HEK293 (cell line): ENCODE data around the gene TAAR1.

Experiments
- CTCF ChIA-PET: fragments of 350-600 bp; formaldehyde crosslinking; extraction: SDS; loops from one replicate; lab custom pipeline; 2021; ENCODE audit warnings: antibody characterized with exemption; lab: Yijun Ruan, JAX
- POLR2A ChIA-PET: fragments of 300-600 bp; formaldehyde crosslinking; extraction: SDS; loops from one replicate; lab custom pipeline; 2020; ENCODE audit warnings: antibody characterized with exemption, inconsistent platforms; lab: Yijun Ruan, JAX
- H3K27ac ChIP-seq: fragments of 200-500 bp; sonication (Bioruptor generic); 2 replicates; pipeline ENCODE4 v1.5.1; 2014; ENCODE audit warnings: low read depth, low read length, control low read depth, inconsistent platforms; ENCODE audit errors: extremely low read depth
- H3K36me3 ChIP-seq, 2 experiments: fragments of 200-500 bp in 1 of 2; sonication (Bioruptor generic) in 1 of 2; 1 replicate in 1 of 2; 2 replicates in 1 of 2; pipeline ENCODE4 v1.5.1; 2014 to 2017; ENCODE audit warnings: inconsistent platforms in 2 of 2, low read length in 2 of 2; ENCODE audit not compliant: control insufficient read depth in 2 of 2, insufficient read depth in 1 of 2
- H3K4me1 ChIP-seq: fragments of 200-500 bp; sonication (Bioruptor generic); 2 replicates; pipeline ENCODE4 v1.5.1; 2014; ENCODE audit warnings: mild to moderate bottlenecking, low read length, inconsistent platforms; ENCODE audit not compliant: control insufficient read depth, insufficient read depth
- H3K4me3 ChIP-seq: 2 replicates; pipeline ENCODE4 v1.5.1; 2011; ENCODE audit warnings: low read depth, mild to moderate bottlenecking, control low read depth, low read length, moderate library complexity
- H3K9me3 ChIP-seq: fragments of 200-500 bp; sonication (Bioruptor generic); 2 replicates; pipeline ENCODE4 v1.5.1; 2014; ENCODE audit warnings: low read depth, low read length, inconsistent platforms; ENCODE audit not compliant: control insufficient read depth, insufficient read depth
- EGR2 ChIP-seq: fragments of 450-650 bp; formaldehyde crosslinking; IDR thresholded peaks from 2 replicates; pipeline ENCODE4 v1.5.1; 2016; ENCODE audit warnings: low read depth, missing biosample characterization, missing genetic modification characterization
- GLI2 ChIP-seq: fragments of 450-650 bp; formaldehyde crosslinking; IDR thresholded peaks from 2 replicates; pipeline ENCODE4; 2017; ENCODE audit warnings: missing biosample characterization, missing genetic modification characterization, low read depth, borderline replicate concordance
- KLF9 ChIP-seq: fragments of 450-650 bp; formaldehyde crosslinking; IDR thresholded peaks from 2 replicates; pipeline ENCODE4 v1.5.1; 2016; ENCODE audit warnings: missing biosample characterization, missing genetic modification characterization, low read depth
- PRDM1 ChIP-seq: fragments of 450-650 bp; formaldehyde crosslinking; IDR thresholded peaks from 2 replicates; pipeline ENCODE4; 2016; ENCODE audit warnings: missing biosample characterization, missing genetic modification characterization
- SP7 ChIP-seq: fragments of 450-650 bp; formaldehyde crosslinking; IDR thresholded peaks from 2 replicates; pipeline ENCODE4 v1.5.1; 2016; ENCODE audit warnings: missing biosample characterization, missing genetic modification characterization
- ZEB2 ChIP-seq: fragments of 450-650 bp; formaldehyde crosslinking; IDR thresholded peaks from 2 replicates; pipeline ENCODE4 v1.5.1; 2016; ENCODE audit warnings: missing biosample characterization, missing genetic modification characterization
- ZFHX2 ChIP-seq: fragments of 450-650 bp; formaldehyde crosslinking; conservative IDR thresholded peaks from 2 replicates; pipeline ENCODE4 v1.5.1; 2016; ENCODE audit warnings: missing biosample characterization, missing genetic modification characterization
- ZNF132 ChIP-seq: fragments of 450-650 bp; formaldehyde crosslinking; IDR thresholded peaks from 2 replicates; pipeline ENCODE4 v1.5.1; 2017; ENCODE audit warnings: missing biosample characterization, missing genetic modification characterization, borderline replicate concordance
- ZNF223 ChIP-seq: fragments of 450-650 bp; formaldehyde crosslinking; IDR thresholded peaks from 2 replicates; pipeline ENCODE4 v1.5.1; 2016; ENCODE audit warnings: missing biosample characterization, missing genetic modification characterization
- ZNF23 ChIP-seq: fragments of 450-650 bp; formaldehyde crosslinking; IDR thresholded peaks from 2 replicates; pipeline ENCODE4 v1.5.1; 2016; ENCODE audit warnings: missing biosample characterization, missing genetic modification characterization, borderline replicate concordance
- ZNF292 ChIP-seq: fragments of 450-650 bp; formaldehyde crosslinking; IDR thresholded peaks from 2 replicates; pipeline ENCODE4 v1.5.1; 2016; ENCODE audit warnings: low read depth, missing biosample characterization, missing genetic modification characterization, borderline replicate concordance
- ZNF510 ChIP-seq: fragments of 450-650 bp; formaldehyde crosslinking; IDR thresholded peaks from 2 replicates; pipeline ENCODE4 v1.5.1; 2018; ENCODE audit warnings: mild to moderate bottlenecking, missing genetic modification characterization, missing biosample characterization; ENCODE audit not compliant: insufficient replicate concordance
- ZNF514 ChIP-seq: fragments of 450-650 bp; formaldehyde crosslinking; IDR thresholded peaks from 2 replicates; pipeline ENCODE4 v1.5.1; 2016; ENCODE audit warnings: missing biosample characterization, missing genetic modification characterization
- ZNF521 ChIP-seq: fragments of 450-650 bp; formaldehyde crosslinking; IDR thresholded peaks from 2 replicates; pipeline ENCODE4 v1.5.1; 2017; ENCODE audit warnings: missing biosample characterization, mild to moderate bottlenecking, missing genetic modification characterization
- ZNF529 ChIP-seq: fragments of 450-650 bp; formaldehyde crosslinking; IDR thresholded peaks from 2 replicates; pipeline ENCODE4 v1.5.1; 2017; ENCODE audit warnings: missing genetic modification characterization, missing biosample characterization; ENCODE audit not compliant: insufficient replicate concordance
- ZNF530 ChIP-seq: fragments of 450-650 bp; formaldehyde crosslinking; IDR thresholded peaks from 2 replicates; pipeline ENCODE4 v1.5.1; 2016; ENCODE audit warnings: low read depth, missing biosample characterization, missing genetic modification characterization
- ZNF560 ChIP-seq: fragments of 450-650 bp; formaldehyde crosslinking; IDR thresholded peaks from 2 replicates; pipeline ENCODE4 v1.5.1; 2017; ENCODE audit warnings: missing biosample characterization, missing genetic modification characterization, borderline replicate concordance
- ZNF677 ChIP-seq: fragments of 450-650 bp; IDR thresholded peaks from 2 replicates; pipeline ENCODE4 v1.5.0; 2018; ENCODE audit warnings: missing biosample characterization, mild to moderate bottlenecking, missing genetic modification characterization, moderate library complexity
- ZNF747 ChIP-seq: fragments of 450-650 bp; formaldehyde crosslinking; IDR thresholded peaks from 2 replicates; pipeline ENCODE4 v1.5.1; 2016; ENCODE audit warnings: missing biosample characterization, missing genetic modification characterization
- ZNF776 ChIP-seq: fragments of 450-650 bp; formaldehyde crosslinking; IDR thresholded peaks from 2 replicates; pipeline ENCODE4 v1.5.0; 2017; ENCODE audit warnings: missing biosample characterization, missing genetic modification characterization, borderline replicate concordance
- ZSCAN30 ChIP-seq: fragments of 450-650 bp; IDR thresholded peaks from 2 replicates; pipeline ENCODE4 v1.5.1; 2018; ENCODE audit warnings: missing biosample characterization, mild to moderate bottlenecking, missing genetic modification characterization, moderate library complexity
- TF ChIP-seq, protein P1 (sequence below): fragments of 450-650 bp; formaldehyde crosslinking; IDR thresholded peaks from 2 replicates; pipeline ENCODE4; 2016; ENCODE audit warnings: missing biosample characterization, missing genetic modification characterization
- TF ChIP-seq, protein P2 (sequence below): fragments of 450-650 bp; formaldehyde crosslinking; IDR thresholded peaks from 2 replicates; pipeline ENCODE4 v1.5.1; 2016; ENCODE audit warnings: missing biosample characterization, missing genetic modification characterization, borderline replicate concordance
- TF ChIP-seq, protein P3 (sequence below): fragments of 450-650 bp; formaldehyde crosslinking; IDR thresholded peaks from 2 replicates; pipeline ENCODE4 v1.5.1; 2016; ENCODE audit warnings: missing biosample characterization, missing genetic modification characterization

The TAAR1 gene

DNA sequence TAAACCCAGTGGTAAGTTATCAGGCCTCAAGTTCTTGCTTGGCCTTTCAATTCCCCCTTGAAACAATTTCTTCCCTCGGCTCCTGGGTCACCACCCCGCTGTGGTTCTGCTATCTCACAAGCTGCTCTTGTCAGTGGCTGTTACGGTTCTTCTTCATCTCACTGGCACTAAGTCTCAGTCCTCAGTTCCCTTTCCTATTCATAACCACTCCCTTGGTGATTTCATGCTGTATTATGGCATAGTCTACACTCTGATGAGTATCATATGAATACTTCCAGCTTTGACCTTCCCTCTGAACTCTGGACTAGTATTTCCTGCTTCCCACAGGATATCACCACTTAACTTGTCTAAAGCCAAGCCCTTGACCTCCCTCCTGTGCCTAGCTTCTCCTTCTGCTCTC, 7.9 kb downstream of the TAAR1 start:
- H3K27ac ChIP-seq = no peak overlapping the region
- H3K4me3 ChIP-seq = no peak overlapping the region
- peaks cover 11% of the 10 kb centered on the region for H3K4me1 ChIP-seq
- TF ChIP-seq ZNF776 (tag by site-specific recombination) = no peak
- TF ChIP-seq ZNF530 = no peak
- TF ChIP-seq ZNF223 (tag by site-specific recombination) = no peak
- TF ChIP-seq ZFHX2 (tag by site-specific recombination) = no peak
- no peak for TF ChIP-seq ZNF529 (tag by site-specific recombination)
- no peak for TF ChIP-seq GLI2 (tag by site-specific recombination)
- TF ChIP-seq SP7 (tag by site-specific recombination) = no peak
- TF ChIP-seq ZEB2 (tag by site-specific recombination) = no peak
- no peak for TF ChIP-seq ZNF560
- no peak for TF ChIP-seq ZNF510 (tag by site-specific recombination)
- TF ChIP-seq EGR2 = no peak
- H3K9me3 ChIP-seq = no peaks in the 10 kb centered on the region
- ChIA-PET CTCF (interaction anchor here (0.5 to 0.7 kb wide), 2 partner anchors 107 to 1458 kb away, joined by 3 to 4 read pairs; no protein-coding TSS in a partner anchor), POLR2A (interaction anchor here (0.5 kb wide), 1 partner anchor 19 kb away, joined by 3 read pairs; no protein-coding TSS in a partner anchor)
- H3K36me3 ChIP-seq = no peaks in the 10 kb centered on the region

DNA sequence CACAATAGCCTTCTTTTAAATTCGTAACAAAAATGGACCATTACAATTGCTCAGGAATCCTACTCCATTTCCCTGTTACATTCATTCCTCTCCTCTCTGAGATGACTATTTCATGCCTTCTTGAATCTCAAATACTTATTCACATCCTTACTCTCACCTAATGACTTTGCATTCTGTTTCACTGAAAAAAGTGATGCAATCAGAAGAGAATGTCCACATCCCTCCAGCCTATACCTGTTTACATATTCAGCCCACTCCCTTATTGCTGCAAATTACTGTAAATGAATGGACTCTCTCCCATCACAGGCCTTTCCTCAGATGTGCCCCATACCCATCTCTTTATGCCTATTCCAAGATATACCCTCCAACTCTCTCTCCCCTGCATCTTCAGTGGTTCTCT, 8.6 kb downstream of the TAAR1 start:
- TF ChIP-seq PRDM1 (tag by site-specific recombination) (0 out of 2 replicates have a peak, but pooled peaks have one; percentile 8), ZNF521 (tag by site-specific recombination) (no peak)
- Histone ChIP-seq H3K36me3 (no peaks in the 10 kb centered on the region), H3K9me3 (no peaks in the 10 kb centered on the region), H3K27ac (no peak overlapping the region), H3K4me3 (no peak overlapping the region), H3K4me1 (peaks cover 11% of the 10 kb centered on the region)
- CTCF ChIA-PET = interaction anchor here (0.6 to 0.7 kb wide), 2 partner anchors 107 to 313 kb away, joined by 4 read pairs; no protein-coding TSS in a partner anchor
- POLR2A ChIA-PET = interaction anchor here (0.5 kb wide), 1 partner anchor 20 kb away, joined by 3 read pairs; no protein-coding TSS in a partner anchor

DNA sequence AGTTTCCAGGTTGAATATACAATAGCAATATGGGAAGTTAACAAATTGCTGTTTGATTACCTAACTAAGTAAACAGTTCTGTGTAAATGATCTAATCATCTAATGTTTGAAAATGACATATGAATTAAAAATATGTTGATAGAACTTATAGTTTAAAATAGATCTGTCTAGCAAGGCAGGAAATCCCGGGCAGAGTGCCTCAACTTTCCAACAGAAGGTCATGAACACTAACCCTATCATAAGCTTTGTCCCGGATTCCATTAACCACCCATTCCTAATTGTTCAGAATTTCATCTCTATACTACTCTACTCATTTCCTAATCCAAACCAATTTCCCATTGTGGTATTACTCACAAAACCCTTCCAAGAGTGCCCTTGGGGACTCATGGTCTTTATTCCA, 10.2 kb downstream of the TAAR1 start:
- CTCF ChIA-PET = interaction anchor here (0.6 kb wide), 2 partner anchors 46 to 1083 kb away, joined by 3 to 4 read pairs; no protein-coding TSS in a partner anchor
- Histone ChIP-seq H3K27ac (no peak overlapping the region), H3K4me1 (peaks cover 11% of the 10 kb centered on the region), H3K9me3 (no peaks in the 10 kb centered on the region), H3K36me3 (no peaks in the 10 kb centered on the region), H3K4me3 (no peak overlapping the region)
- TF ChIP-seq, protein P1, sequence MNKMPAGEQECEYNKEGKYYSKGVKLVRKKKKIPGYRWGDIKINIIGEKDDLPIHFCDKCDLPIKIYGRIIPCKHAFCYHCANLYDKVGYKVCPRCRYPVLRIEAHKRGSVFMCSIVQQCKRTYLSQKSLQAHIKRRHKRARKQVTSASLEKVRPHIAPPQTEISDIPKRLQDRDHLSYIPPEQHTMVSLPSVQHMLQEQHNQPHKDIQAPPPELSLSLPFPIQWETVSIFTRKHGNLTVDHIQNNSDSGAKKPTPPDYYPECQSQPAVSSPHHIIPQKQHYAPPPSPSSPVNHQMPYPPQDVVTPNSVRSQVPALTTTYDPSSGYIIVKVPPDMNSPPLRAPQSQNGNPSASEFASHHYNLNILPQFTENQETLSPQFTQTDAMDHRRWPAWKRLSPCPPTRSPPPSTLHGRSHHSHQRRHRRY (tag by site-specific recombination) = no peak
- TF ChIP-seq ZNF23 (tag by site-specific recombination) (no peak), ZSCAN30 (no peak), ZNF747 (tag by site-specific recombination) (no peak), ZNF677 (no peak), ZNF514 (tag by site-specific recombination) (no peak), KLF9 (no peak), ZNF132 (tag by site-specific recombination) (no peak), ZNF292 (tag by site-specific recombination) (no peak)
- TF ChIP-seq, protein P2, sequence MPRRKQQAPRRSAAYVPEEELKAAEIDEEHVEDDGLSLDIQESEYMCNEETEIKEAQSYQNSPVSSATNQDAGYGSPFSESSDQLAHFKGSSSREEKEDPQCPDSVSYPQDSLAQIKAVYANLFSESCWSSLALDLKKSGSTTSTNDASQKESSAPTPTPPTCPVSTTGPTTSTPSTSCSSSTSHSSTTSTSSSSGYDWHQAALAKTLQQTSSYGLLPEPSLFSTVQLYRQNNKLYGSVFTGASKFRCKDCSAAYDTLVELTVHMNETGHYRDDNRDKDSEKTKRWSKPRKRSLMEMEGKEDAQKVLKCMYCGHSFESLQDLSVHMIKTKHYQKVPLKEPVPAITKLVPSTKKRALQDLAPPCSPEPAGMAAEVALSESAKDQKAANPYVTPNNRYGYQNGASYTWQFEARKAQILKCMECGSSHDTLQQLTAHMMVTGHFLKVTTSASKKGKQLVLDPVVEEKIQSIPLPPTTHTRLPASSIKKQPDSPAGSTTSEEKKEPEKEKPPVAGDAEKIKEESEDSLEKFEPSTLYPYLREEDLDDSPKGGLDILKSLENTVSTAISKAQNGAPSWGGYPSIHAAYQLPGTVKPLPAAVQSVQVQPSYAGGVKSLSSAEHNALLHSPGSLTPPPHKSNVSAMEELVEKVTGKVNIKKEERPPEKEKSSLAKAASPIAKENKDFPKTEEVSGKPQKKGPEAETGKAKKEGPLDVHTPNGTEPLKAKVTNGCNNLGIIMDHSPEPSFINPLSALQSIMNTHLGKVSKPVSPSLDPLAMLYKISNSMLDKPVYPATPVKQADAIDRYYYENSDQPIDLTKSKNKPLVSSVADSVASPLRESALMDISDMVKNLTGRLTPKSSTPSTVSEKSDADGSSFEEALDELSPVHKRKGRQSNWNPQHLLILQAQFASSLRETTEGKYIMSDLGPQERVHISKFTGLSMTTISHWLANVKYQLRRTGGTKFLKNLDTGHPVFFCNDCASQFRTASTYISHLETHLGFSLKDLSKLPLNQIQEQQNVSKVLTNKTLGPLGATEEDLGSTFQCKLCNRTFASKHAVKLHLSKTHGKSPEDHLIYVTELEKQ (tag by site-specific recombination) = no peak
- TF ChIP-seq, protein P3, sequence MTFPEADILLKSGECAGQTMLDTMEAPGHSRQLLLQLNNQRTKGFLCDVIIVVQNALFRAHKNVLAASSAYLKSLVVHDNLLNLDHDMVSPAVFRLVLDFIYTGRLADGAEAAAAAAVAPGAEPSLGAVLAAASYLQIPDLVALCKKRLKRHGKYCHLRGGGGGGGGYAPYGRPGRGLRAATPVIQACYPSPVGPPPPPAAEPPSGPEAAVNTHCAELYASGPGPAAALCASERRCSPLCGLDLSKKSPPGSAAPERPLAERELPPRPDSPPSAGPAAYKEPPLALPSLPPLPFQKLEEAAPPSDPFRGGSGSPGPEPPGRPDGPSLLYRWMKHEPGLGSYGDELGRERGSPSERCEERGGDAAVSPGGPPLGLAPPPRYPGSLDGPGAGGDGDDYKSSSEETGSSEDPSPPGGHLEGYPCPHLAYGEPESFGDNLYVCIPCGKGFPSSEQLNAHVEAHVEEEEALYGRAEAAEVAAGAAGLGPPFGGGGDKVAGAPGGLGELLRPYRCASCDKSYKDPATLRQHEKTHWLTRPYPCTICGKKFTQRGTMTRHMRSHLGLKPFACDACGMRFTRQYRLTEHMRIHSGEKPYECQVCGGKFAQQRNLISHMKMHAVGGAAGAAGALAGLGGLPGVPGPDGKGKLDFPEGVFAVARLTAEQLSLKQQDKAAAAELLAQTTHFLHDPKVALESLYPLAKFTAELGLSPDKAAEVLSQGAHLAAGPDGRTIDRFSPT (tag by site-specific recombination) = no peak
- TF ChIP-seq, all 188 proteins: peak for 0
- POLR2A ChIA-PET = no interaction called here
